GM18951 (cell line): ENCODE results near the gene SENP6.

Experiments
- POLR2A ChIP-seq: IDR thresholded peaks from 4 replicates; pipeline ENCODE4 v1.6.1; 2011; ENCODE audit warnings: mild to moderate bottlenecking; ENCODE audit not compliant: insufficient read length, insufficient read depth; ENCODE audit errors: extremely low read depth
- in situ Hi-C: fragments of 300-500 bp; cut with MboI; formaldehyde crosslinking; loops from one replicate; pipeline ENCODE4 v1.12.0; 2022; ENCODE audit warnings: low sequenced_read_pairs, mixed read lengths, inconsistent platforms; ENCODE audit not compliant: unreplicated experiment

Gene SENP6

GRCh38 chr6:75757295-75757694 lies 155.6 kb downstream of the SENP6 start:
- no peak for TF ChIP-seq POLR2A
- in situ Hi-C loops: no loop called here

DNA sequence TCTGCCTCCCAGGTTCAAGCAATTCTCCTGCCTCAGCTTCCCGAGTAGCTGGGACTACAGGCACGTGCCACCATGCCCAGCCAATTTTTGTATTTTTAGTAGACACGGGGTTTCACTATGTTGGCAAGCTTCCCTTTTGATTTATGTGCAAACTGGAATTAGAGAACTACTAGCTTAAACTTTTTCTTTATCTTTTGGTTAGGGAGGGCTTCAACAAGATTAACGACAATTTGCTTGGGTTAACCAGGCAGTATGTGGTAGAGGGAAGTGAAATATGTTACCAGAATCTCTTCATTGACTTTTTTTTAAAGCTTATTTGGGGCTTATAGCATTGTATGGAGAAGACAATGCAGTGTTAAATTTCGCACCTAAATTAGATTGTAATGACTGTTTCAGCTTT lies 156.4 kb downstream of the SENP6 start:
- in situ Hi-C loops: no loop called here
- TF ChIP-seq POLR2A: no peak

- no peak for TF ChIP-seq POLR2A
These were observed 157.5 kb downstream of the SENP6 start for GRCh38 chr6:75759207-75759606.

DNA sequence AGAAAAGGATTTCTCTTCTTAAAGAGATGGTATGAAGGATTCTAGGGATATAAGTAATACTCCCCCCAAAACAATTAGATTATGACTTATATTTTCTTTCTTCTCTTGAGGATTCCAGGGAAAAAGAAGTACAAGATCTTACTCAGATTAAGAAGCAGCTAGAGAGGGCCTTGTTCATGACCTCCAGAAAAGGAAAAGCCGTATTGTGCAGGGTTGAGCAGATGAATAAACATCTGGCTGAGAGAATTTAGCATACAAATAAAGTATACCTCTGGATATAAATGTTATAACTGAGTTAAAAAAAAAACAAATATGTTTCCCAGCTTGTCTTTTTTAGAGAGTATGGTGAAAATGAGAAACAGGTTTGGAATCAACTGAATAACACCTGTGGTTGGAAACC lies 158.6 kb downstream of the SENP6 start:
- in situ Hi-C loops: no loop called here
- no peak for TF ChIP-seq POLR2A

More at GRCh38 chr6:75759207-75759606, 157.5 kb downstream of the SENP6 start:
- in situ Hi-C loops: no loop called here

DNA sequence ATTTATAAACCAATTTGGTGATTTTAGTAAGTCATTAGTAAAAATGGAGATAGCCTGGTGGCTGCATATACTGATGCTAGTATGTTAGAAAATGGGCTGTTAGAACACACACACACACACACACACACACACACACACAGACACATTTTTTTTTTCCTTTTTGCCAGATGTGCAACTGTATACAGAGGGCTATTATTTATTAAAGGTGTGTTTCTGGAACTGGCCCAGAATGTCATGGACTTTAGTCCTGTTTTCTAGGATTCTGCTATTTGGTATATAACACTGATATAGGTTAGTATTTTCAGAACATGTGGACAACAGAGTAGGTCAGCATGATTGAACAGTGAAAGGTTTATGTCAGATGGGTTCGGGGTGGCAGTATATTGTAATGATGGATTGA lies 159.8 kb downstream of the SENP6 start:
- in situ Hi-C loops: no loop called here
- no peak for TF ChIP-seq POLR2A

GRCh38 chr6:75762063-75762462 lies 160.4 kb downstream of the SENP6 start:
- no peak for TF ChIP-seq POLR2A
- in situ Hi-C loops: no loop called here

- in situ Hi-C loops: no loop called here
- no peak for TF ChIP-seq POLR2A
These were observed 164.7 kb downstream of the SENP6 start for GRCh38 chr6:75766387-75766786.
